HCEC 1CT (cell line): ENCODE results near the gene GPR75.
"Not testable (repeated sequence)": the region's sequence is repeated elsewhere in the genome, so short reads cannot be mapped to it uniquely, and the experiment has no call there.

Experiments
- DNase-seq: peaks from one replicate; pipeline ENCODE4 v3.0.0-alpha.2; 2017

The GPR75 gene

DNA sequence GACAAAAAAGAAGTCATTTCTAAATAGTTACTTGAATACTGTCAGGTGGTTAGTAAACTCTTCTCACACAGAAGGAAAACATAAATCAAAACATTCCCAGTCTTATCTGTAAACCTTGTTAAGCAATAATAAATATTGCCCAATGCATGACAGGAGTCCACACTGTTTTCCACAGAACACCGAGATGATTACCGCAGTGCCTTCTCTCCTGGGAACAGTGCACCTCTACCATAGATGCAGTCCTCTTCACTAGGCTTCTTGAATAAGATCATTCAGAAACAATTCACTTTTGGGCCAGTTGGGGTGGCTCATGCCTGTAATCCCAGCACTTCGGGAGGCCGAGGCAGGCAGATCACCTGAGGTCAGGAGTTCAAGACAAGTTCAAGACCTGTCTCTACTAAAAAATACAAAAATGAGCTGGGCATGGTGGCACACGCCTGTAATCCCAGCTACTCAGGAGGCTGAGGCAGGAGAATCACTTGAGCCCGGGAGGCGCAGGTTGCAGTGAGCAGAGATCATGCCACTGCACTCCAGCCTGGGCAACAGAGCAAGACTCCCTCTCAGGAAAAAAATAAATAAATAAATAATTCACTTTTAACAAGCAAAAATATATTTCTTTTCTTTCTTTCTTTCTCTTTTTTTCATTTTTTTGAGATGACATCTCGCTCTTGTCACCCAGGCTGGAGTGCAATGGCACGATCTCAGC is 8.6 kb downstream of the GPR75 start:
- DNase-seq, result not testable (repeated sequence)

DNA sequence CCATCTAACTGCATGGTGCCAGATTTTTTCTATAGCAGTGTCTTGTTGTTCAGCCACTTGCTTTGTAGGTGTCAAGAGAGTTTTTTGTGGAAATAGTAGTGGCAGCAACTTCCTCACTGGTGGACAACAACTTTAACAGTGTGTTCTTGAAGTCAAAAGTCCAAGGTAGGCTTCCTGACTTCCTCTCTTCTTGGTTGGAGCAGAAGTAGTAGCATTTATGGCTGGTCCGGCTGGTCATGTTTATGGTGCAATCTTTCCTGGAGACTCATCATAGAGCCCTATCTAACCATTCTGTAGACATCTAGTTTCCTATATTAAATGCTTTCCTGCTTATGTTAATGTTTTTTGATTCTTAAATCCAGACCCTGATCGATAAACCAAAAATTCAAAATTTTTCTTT is 11.7 kb downstream of the GPR75 start:
- no peak for DNase-seq

DNA sequence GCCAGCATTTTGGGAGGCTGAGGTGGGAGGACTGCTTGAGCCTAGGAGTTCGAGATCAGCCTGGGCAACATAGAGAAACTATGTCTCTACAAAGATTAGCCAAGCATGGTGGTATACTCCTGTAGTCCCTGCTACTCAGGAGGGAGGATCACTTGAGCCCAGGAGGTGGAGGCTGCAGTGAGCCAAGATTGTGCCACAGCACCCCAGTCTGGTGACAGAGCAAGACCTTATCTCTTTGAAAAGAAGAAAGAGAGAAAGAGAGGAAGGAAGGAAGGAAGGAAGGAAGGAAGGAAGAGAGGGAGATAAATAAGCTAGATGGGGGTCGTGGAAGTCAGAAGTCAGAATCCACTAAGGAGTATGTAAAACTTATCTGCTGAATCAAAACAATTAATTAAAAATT is 16.2 kb downstream of the GPR75 start:
- no peak for DNase-seq

DNA sequence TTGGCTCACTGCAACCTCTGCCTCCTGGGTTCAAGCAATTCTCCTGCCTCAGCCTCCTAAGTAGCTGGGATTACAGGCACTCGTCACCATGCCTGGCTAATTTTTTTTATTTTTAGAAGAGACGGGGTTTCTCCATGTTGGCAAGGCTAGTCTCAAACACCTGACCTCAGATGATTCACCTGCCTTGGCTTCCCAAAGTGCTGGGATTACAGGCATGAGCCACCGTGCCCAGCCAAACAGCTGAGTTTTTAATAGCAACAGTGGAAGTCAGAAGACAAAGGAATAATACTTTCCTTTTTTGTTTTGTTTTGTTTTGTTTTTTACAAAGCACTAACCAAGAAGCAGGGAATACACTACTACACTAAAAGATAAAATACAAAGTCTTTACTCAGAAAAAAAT is 16.9 kb downstream of the GPR75 start:
- DNase-seq, result no peak

DNA sequence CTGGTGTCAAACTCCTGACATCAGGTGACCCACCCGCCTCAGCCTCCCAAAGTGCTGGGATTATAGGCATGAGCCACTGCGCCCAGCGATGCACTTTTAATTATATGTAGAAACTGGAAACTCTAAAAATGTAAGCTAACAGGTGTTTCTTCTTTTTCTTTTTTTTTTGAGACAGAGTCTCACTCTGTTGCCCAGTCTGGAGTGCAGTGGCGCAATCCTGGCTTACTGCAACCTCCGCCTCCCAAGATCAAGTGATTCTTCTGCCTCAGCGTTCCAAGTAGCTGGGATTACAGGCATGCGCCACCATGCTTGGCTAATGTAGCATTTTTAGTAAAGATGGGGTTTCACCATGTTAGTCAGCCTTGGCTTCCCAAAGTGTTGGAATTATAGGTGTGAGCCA is 18.1 kb downstream of the GPR75 start:
- not testable (repeated sequence) for DNase-seq

DNA sequence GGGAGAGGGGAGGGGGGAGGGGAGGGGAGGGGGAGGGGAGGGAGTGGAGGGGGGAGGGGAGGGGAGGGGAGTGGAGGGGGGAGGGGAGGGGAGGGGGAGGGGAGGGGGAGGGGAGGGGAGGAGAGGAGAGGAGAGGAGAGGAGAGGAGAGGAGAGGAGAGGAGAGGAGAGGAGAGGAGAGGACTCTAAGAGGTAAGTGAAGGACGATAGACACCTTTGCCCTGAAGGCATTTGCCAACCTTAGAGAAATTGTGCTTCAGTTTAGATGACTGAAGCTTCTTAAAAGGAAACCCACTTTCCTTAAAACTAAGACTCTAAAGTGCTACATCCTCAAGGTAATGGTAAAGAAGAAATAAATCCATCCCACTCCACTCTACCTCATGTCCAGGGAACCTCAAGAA is 19.2 kb downstream of the GPR75 start:
- DNase-seq, result no peak

DNA sequence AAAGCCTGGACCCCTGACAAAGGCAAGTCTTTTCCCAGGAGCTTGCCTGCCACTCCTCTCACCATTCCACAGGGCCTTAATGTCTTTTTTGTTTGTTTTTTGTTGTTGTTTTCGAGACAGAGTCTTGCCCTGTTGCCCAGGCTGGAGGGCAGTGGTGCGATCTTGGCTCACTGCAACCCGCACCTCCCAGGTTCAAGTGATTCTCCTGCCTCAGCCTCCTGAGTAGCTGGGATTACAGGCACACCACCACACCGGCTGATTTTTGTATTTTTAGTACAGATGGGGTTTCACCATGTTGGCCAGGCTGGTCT is 29.8 kb downstream of the GPR75 start:
- not testable (repeated sequence) for DNase-seq

DNA sequence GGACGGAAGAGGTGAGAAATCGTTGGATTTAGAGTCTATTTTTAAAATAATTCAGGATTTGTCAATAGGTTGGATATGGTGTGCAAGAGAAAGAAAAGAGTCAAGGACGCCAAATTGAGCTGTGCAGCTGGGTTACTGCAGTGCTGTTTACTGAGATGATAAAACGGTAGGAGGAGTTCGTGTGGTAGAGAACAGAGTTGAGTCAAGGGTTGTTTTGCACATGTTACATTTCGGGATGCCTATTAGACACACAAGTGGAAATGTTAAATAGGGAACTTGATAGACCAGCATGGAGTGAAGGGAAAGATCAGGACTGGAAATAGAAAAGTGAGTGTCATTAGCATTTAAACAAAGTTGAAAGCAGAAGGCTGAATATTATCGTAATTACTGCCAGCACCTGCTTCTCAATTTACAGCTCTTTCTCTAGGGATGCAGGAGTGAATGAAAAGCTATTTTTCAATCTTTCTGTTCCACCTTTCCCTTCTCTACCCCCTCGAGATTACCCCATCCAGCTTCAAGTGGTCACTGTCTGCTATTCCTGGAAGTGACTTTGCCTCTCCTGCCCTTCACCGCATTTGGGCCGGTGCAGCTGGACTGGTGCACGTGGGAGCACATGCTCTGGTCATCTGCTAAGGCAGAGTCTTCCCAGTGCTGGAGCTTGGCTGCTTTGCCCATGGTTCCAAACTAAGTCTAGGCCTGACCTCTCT is 30.3 kb downstream of the GPR75 start:
- DNase-seq, result no peak

DNA sequence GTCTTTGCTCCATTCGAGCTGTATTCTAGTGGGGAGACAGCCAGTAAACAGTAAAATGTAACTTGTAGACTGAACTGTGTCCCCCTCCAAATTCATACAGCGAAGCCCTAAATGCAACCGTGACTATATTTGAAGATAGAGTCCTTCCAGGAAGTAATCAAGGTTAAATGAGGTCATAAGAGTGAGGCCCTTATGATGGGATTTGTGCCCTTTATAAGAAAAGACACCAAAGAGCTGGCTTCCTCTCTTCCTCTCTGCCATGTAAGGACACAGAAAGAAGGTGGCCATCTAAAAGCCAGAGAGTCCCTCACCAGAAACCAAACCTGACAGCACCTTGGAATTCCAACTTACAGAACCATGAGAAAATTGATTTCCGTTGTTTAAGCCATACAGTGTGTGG is 31.4 kb downstream of the GPR75 start:
- DNase-seq, result no peak

DNA sequence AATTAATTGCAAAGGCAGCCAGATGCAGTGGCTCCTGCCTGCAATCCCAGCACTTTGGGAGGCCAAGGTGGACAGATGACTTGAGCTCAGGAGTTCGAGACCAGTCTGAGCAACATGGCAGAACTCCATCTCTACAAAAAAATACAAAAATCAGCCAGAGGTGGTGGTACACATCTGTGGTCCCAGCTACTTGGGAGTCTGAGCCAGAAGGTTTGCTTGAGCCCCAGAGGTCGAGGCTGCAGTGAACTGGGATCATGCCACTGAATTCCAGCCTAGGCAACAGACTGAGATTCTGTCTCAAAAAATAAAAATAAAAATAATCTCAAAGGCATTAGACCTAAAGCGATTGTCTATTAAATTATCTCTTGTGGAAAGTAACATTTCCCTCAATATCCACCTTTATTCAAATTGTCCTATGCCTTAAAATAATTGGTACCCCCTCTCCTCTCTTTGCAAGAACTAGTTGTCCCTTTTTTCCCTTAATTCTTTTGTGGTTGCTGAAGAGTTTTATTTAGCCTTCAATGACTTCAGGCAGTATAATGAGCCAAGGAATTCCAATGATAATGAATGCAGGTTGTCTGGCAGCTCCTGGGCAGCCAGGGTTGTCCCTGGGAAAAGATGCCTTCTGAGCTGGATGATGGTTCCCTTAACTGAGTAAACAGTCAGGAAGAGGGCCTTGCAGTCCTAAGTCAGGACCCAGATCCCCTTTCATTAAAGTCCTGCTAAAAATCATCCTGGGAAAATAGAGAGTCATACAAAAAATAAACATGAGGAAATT is 32.2 kb downstream of the GPR75 start:
- no peak for DNase-seq

DNA sequence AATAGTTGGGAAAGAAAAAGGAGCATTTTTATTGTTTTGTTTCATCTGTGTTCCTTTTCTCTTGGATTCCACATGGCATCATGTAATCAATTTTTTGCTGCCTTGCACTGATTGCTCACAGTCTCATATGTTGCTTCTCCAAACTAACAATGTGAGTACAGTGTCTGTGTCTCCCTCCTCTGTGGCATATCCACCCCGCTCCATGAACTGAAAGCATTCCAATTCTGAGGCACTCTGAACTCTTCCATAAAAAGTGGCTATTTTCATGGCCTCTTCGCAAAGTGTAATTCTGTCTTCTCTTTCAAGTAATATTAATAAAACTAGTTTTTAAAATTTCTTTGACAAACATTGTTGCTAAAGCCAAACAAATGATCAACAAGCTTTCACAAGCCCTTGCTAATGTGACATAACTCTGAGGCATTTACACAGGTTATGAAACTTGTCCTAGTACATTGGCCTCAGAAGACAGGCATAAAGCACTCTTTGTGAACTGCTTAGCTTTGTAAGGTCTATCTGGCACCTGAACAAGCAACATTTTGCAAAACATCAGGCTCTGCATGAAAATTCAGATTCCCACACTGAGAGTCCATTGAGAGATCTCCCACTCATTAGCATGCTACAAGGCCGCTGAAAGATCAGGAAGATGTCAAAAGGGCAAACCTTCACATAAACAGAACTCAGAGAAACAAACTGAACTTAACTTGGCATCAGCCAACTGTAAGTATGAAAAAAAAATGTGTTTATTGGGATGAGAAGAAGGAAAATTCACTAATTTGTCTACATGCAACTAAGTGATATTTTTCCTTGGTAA is 33.0 kb downstream of the GPR75 start:
- no peak for DNase-seq

DNA sequence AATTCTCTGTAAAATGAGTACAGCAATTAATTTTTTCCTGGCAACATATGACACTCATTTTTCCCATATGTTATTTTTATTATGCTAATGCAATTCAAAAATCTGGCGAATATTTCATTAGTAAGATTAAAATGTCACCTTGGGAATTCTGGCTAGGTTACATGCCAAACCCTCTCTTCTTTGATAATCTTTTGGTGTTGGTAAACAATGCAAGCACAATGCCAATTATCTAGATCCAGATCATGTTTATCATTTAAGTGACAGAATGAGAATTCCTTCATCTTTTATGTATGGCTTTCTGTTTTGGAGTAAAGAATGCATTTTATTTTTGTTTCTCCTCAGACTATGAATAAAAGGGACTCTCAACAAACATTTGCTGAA is 33.7 kb downstream of the GPR75 start:
- no peak for DNase-seq

DNA sequence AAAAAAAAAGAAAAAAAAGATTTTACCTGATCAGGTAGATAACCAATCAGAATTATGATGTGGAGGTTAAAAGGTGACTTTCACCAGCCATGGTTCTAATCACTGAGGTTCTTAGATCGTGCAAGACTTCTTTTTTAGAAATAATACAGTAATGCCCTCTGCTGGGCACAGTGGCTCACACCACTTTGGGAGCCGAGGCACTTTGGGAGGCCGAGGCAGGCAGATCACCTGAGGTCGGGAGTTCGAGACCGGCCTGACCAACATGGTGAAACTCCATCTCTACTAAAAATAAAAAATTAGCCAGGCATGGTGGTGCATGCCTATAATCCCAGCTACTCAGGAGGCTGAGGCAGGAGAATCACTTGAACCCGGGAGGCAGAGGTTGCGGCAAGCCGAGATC is 36.1 kb downstream of the GPR75 start:
- DNase-seq, result not testable (repeated sequence)

DNA sequence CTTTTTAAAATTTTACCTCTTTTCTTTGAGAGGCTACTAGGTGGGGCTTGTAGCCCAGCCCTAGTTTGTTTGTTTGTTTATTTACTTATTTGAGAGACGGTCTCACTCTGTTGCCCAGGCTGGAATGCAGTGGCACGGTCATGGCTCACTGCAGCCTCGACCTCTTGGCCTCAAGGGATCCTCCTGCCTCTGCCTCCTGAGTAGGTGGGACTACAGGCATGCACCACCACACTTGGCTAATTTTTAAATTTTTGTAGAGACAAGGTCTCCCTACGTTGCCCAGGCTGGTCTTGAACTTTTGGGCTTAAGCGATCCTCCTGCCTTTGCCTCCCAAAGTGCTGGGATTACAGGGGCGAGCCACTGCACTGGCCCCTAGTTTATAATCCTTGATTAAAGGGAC is 38.0 kb downstream of the GPR75 start:
- DNase-seq, result no peak

DNA sequence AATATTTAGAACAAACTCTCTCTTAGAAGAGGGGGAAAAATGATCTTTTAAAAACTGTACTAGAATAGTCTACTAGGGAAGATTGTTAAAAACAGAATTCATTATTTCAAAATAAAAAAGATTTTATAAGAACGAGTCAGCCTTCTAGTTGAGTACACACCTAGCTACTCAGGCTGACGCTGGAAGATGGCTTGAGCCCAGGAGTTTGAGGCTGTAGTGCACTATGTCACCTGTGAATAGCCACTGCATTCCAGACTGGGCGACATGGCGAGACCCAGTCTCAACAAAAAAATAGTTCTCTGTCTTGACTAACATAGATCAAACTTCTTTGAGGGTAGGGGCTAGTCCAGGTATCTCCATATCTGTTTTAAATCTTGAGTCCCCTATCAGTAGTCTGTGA is 39.1 kb downstream of the GPR75 start:
- no peak for DNase-seq

DNA sequence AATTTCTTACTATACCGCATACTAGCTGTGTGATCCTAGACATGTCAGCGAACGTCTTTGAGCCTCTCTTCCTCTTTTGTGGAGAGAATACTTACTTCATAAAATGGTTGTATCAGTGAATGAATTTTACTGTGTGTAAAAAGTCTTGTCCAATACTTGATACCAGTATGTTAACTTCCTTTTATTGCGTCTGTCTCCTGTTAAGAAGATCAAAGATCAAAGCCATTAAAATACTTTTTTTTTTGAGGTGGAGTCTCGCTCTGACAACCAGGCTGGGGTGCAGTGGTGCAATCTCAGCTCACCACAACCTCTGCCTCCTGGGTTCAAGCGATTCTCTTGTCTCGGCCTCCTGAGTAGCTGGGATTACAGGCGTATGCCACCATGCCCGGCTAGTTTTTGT is 39.7 kb downstream of the GPR75 start:
- DNase-seq, result no peak

DNA sequence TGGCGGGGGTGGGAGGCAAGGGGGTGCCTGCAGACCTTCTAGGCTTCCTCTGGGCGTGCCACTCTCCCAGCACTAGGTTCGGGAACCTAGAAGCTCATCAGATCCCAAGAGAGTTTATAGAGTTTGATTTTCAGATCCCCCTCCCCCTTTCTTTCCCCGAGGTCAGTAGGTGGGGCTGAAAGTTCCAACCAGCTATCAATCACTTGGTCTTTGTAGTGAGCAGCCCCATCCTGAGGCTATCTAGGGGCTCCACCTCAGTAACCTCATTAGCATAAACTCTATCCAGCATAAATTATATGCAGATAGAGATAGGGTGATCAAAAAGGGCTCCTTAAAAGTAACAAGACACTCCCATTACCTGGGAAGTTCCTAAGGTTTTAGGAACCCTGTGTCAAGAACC is 40.1 kb downstream of the GPR75 start:
- no peak for DNase-seq

DNA sequence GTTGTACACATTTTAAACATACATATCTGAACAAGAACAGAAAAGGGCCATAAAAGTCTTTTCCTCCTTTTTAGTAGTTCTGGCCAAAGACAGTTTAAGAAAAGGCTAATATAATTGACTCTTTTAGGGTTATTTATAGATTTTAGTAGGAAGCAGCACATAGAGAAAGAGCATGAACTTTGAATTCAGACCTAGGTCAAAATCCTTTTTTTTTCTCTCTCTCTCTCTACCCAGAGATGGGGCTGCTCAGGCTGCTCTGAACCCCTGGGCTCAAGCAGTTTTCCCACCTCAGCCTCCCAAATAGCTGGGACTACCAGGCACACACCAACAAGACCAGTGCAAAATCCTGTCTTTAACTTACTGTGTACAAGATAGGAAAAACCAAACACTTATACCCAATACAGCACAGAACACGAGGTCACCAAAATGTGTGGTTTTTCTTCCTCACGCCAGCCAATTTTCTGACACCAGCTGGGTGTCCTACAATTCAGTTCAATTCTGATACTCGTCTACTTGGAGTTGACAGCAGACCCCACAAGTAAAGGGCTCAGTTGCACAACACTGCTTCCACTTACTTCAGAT is 40.8 kb downstream of the GPR75 start:
- DNase-seq, result no peak

DNA sequence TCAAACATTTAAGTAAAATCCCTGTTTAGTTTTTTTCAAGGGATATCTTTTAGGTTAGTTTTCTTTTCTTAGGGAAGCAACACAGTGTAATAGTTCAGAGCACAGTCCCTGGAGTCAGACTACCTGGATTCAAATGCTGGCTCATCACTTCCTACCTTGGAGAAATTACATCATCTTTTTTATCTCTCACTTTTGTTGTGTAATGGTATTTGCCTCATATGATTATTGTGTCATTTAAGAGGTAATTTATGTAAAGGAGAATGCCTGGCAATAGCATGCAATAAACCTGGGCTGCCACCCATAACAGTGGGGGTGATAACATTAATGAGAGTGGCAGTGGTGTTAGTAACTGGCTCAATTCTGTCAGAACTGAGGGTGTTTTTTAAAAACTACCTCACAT is 46.6 kb downstream of the GPR75 start:
- no peak for DNase-seq

DNA sequence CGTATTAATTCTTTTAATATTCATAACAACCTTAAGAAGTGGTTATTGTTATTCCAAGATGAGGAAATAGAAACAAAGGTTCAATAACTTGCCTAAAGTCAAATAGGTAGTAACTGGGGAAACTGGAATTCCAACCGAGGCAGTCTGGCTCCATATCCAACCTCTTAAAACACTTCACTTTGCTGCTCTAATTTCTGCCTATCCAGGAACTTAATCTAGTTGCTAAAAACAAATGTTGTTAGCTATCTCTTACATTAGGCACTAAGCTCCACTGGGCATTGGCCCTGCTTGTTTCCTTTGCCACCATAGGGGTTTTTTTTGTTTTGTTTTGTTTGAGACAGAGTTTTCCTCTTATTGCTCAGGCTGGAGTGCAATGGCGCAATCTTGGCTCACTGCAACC is 48.2 kb downstream of the GPR75 start:
- DNase-seq, result no peak
